ENCODE results near the gene FASN. TPM values are rescaled to one million over a fixed set of nuclear protein-coding genes. Genes with fewer than 3 reads are reported as not detected.

The FASN gene
- total RNA-seq, 4 donors from 2014 or later: 141 to 424 (median 233) TPM

- intact Hi-C loops (cut with DNase I; ENCODE audit: low total_unique reads): no loop called here
- H3K4me3 ChIP-seq (ENCODE audit: low read depth, poor library complexity, severe bottlenecking): peak within 1 kb of the TSS; percentile 84
- WGBS, 2 donors: 11 to 48% methylated on average over 14 to 69 of the region's 88 CpGs
- TF ChIP-seq, protein P1, sequence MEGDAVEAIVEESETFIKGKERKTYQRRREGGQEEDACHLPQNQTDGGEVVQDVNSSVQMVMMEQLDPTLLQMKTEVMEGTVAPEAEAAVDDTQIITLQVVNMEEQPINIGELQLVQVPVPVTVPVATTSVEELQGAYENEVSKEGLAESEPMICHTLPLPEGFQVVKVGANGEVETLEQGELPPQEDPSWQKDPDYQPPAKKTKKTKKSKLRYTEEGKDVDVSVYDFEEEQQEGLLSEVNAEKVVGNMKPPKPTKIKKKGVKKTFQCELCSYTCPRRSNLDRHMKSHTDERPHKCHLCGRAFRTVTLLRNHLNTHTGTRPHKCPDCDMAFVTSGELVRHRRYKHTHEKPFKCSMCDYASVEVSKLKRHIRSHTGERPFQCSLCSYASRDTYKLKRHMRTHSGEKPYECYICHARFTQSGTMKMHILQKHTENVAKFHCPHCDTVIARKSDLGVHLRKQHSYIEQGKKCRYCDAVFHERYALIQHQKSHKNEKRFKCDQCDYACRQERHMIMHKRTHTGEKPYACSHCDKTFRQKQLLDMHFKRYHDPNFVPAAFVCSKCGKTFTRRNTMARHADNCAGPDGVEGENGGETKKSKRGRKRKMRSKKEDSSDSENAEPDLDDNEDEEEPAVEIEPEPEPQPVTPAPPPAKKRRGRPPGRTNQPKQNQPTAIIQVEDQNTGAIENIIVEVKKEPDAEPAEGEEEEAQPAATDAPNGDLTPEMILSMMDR (IDR thresholded peaks at IDR 0.05): no peak
- TF ChIP-seq POLR2A (IDR thresholded peaks at IDR 0.05): no peak
- peak in 1 of 2 donors; percentile 92 for DNase-seq (ENCODE audit: low spot score in 2 of 2)
Observed at GRCh38 chr17:82065638-82066303, 32.3 kb downstream of the FASN start, which contains the start of gene DUS1L. Gene DUS1L, minus strand, starts transcription at chr17:82065804. Its CDS starts 745 bp downstream, at chr17:82065059.

GRCh38 chr17:82065193-82065637, 32.8 kb downstream of the FASN start:
- TF ChIP-seq, protein P1 (IDR thresholded peaks at IDR 0.05): no peak
- TF ChIP-seq POLR2A (IDR thresholded peaks at IDR 0.05): no peak
- WGBS, 2 donors: 0% methylated on average over 5 to 11 of the region's 47 CpGs
- intact Hi-C loops (cut with DNase I; ENCODE audit: low total_unique reads): no loop called here
- DNase-seq (ENCODE audit: low spot score in 2 of 2): no peak
- H3K4me3 ChIP-seq (ENCODE audit: low read depth, poor library complexity, severe bottlenecking): peak overlapping the region; percentile 84

- no peak for TF ChIP-seq POLR2A (IDR thresholded peaks at IDR 0.05)
- TF ChIP-seq, protein P1 (IDR thresholded peaks at IDR 0.05): no peak
- peak overlapping the region; percentile 84 for H3K4me3 ChIP-seq (ENCODE audit: low read depth, poor library complexity, severe bottlenecking)
- WGBS, 2 donors: 14 to 28% methylated on average over 8 to 24 of the region's 36 CpGs
- DNase-seq (ENCODE audit: low spot score in 2 of 2): no peak
- intact Hi-C loops (cut with DNase I; ENCODE audit: low total_unique reads): no loop called here
Observed at GRCh38 chr17:82064433-82065192, 33.4 kb downstream of the FASN start.

GRCh38 chr17:82063424-82064415, 34.3 kb downstream of the FASN start:
- intact Hi-C loops (cut with DNase I; ENCODE audit: low total_unique reads): no loop called here
- TF ChIP-seq, protein P1 (IDR thresholded peaks at IDR 0.05): no peak
- no peak for TF ChIP-seq POLR2A (IDR thresholded peaks at IDR 0.05)
- 68 to 80% methylated on average over 19 to 20 of the region's 20 CpGs for WGBS, 2 donors
- DNase-seq (ENCODE audit: low spot score in 2 of 2): no peak
- H3K4me3 ChIP-seq (ENCODE audit: low read depth, poor library complexity, severe bottlenecking): no peak overlapping the region

GRCh38 chr17:82062984-82063368, 35.1 kb downstream of the FASN start:
- DNase-seq (ENCODE audit: low spot score in 2 of 2): no peak
- TF ChIP-seq POLR2A (IDR thresholded peaks at IDR 0.05): no peak
- TF ChIP-seq, protein P1 (IDR thresholded peaks at IDR 0.05): no peak
- intact Hi-C loops (cut with DNase I; ENCODE audit: low total_unique reads): no loop called here
- 87 to 96% methylated on average over 3 to 9 of the region's 9 CpGs for WGBS, 2 donors
- H3K4me3 ChIP-seq (ENCODE audit: low read depth, poor library complexity, severe bottlenecking): no peak overlapping the region
